SK-MEL-5 (cell line): Measurements from ENCODE around the gene BEAN1. TPM values are rescaled to one million over a fixed set of nuclear protein-coding genes. Genes with fewer than 3 reads are reported as not detected.

ENCODE experiments used
- DNase-seq: peaks from one replicate; pipeline ENCODE4 v3.0.0-alpha.2; 2016; ENCODE audit warnings: low read depth, low spot score
- in situ Hi-C: cut with HindIII; loops from 2 replicates; pipeline ENCODE4 v1.10.0; 2016; ENCODE audit warnings: low sequenced_read_pairs, high pct_unique_total_duplicates, low pct_unique_long_range_greater_than_20kb
- total RNA-seq: library from RNA; depleted of rRNA; stranded (reverse); fragments of >200 nt; shearing (Covaris generic); gene quantifications from 2 replicates; pipeline ENCODE4 v1.2.3, GENCODE V29; 2014

BEAN1 gene
- total RNA-seq, 1 experiment from 2014 or later = not detected

DNA sequence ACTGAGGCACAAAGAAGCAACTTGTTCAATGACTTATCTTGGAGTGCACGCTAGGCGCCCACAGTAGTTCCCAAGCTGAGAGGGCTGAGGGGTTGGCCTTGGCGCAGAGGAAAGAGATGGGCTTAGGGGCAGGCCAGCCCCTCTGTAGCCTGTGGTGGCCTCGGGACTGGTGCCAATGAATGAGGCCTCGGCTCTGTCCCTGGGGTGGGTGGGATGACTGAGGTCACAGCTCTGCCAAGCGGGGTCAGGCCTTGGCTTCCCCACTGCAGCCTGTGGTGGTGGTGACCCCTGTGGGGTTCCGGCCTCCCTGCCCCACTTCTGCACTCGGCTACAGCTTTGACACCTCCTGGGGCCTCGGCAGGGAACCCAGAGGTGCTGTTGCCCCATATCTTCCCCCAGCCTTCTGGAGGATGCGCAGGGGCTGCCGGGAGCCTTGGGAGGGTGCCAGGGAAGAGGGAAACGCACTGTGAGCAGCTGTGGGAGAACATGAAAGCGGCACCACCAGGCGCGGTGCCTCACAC, 46.0 kb downstream of the BEAN1 start:
- in situ Hi-C loops = no loop called here
- DNase-seq = no peak

DNA sequence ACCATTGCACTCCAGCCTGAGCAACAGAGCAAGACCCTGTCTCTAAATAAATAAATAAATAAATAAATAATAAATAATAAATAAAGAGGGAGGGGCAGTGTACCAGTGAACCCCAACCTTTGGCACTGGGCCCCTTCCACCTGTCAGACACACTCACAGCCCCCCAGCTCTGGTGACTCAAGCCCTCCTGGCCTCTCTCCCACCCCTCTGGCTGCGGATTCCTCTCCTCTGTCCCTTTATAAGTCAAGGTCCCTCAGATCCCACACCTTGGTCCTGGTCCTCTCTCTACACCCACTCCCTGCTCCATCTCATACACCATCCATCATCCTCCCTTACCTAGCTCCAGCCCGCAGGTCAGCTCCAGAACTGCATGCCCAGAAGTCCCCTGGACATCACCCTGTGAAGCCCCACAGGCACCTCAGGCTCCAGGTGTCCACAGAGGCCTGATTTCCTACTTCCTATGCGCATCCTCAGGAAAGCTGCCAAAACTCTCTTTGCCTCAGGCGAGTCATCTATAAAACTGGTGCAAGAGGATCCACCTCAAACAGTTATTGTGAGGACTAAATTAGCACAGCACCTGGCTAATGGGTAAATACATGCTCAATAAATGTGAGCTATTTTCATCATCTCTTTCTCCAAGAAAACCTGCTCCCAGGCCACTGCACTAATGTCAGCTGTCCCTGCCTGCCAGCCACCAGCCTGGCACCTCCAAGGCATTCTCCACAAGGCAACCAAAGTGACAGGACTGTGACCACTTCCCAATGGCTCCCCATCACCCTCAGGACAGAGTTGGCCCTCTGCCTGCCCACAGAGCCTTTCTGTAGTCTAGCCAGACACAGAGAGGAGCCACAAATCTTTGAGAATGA, 46.8 kb downstream of the BEAN1 start:
- in situ Hi-C loops = no loop called here
- no peak for DNase-seq

DNA sequence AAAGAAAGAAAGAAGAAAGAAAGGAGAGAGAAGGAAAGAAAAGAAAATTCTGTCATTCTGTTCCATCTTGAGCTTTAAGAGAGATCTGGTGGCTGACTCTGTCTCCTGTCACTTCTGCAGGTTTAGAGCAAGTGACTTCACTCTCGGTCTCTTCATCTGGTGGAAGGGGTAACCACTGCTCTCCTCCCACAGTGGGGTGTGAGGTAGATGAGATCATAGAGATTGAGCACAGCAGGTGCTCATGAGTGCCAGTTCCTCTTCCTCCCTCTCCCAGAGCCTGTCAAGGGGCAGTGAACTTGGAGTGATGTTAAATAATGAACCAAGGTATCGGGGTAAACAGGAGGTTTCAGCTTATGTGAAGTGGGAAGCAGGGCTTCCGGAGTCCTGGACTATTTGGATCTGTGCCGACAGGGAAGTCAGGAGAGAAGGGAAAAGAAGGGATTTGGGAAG, 47.7 kb downstream of the BEAN1 start:
- DNase-seq = no peak
- in situ Hi-C loops = no loop called here

DNA sequence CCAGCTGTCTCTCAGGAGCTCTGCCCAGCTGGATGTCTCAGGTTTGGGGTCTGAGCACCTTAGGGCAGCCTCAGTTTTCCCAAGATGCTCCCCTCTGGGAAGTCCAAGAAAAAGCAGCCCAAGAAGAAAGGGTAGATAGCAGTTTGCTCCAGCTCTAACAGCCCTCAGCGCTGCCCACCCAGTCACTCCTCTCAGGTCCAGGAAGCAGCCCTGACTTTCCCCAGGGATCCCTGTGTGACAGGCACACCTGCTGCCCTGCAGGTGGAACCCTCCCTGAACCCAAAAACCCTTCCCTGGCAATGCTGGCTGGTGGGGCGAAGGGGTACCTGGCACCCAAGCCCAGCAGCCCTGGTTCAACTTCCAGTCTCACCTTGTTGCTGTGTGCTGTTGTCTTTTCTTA, 48.1 kb downstream of the BEAN1 start:
- in situ Hi-C loops = no loop called here
- no peak for DNase-seq

DNA sequence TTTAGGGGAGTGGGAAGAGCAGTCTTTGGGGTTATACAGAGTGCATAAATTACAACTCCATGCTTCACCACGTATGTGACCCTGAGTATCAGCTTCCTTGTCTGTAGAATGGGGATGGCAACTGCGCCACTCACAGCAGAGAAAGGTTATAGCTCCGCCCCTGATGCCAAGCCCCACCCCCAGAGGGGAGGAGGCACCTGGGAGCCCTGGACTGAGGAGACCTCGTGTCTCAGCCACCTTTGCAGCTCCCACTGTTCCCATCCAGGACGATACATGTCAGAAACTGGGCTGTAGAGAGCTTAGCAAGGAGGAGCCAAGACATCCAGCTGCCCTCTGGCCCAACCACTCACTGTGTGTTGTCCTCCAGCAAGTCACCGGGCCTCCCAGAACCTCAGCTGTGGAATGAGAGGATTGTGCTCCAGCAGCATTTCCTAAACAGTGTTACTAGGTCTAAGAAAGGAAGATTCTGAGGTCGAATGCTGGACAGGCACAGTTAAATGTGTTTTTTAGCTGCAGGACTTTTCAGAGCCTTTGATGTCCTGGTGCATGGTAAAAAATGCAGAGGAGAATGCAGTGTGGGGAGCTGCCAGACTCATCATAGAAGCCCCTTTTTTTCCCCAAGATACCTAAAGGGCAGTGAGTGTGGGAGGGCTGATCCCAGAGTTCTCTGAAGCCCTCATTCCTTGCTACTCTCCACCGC, 49.4 kb downstream of the BEAN1 start:
- peak; percentile 43 for DNase-seq
- in situ Hi-C loops = no loop called here

DNA sequence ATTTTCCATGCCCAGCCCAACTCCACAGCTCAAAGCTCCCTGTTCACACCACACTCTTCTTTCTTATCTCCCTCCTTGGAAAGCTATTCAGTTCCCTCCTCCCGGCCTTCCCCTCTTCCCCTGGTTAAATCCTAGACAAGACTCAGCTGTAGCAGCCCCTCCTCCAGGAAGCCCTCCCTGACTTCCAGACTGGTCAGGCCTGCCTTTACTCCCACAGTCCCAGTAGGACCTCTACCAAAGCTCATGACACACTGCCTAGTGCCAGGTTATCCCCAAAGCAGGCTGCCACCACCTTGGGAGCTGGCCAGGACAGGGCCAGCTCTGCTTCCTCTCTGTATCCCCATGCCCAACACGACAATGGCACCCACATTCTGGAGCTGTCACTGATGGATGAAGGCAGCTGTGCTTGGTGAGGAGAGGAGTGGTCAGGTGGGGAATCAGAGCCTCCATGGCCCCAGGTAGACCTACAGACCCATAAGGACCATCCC, 50.0 kb downstream of the BEAN1 start:
- no peak for DNase-seq
- in situ Hi-C loops = no loop called here

DNA sequence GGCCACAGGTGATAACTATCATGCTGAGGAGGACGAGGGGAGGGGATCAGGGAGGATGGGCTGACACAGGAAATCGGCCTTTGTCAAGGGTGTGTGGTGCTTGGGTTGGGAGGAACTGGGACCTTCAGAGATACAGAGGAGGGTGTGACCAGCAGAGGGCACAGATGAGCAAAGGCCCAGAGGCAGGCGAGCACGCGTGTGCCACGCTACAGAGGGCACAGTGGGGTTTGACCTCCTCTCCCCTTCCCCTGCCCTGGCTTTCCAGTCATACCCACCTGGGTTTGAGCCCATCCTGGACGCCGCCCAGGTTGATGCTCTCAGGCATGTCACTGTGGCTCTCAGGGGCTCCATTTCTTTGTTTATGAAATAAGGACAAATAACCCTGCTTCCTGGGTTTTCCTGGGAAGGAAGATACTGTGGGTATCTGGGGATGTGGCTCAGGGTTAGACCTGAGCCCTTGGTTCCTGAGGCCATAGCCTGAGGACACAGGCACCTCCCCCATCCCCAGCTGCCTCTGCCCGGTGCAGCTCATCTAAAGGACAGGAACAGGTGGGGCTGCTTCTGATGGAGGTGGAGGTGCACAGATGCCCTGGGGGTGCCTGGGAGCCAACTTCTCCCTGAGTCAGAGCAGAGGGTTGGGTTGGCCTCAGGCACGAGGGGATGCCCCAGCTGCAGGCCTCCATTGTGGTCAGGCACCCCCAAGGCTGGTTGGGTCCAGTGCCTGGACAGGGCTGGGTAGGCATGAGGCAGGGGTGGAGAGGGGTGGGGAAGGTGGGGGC, 51.8 kb downstream of the BEAN1 start:
- in situ Hi-C loops = no loop called here
- peak; percentile 80 for DNase-seq

DNA sequence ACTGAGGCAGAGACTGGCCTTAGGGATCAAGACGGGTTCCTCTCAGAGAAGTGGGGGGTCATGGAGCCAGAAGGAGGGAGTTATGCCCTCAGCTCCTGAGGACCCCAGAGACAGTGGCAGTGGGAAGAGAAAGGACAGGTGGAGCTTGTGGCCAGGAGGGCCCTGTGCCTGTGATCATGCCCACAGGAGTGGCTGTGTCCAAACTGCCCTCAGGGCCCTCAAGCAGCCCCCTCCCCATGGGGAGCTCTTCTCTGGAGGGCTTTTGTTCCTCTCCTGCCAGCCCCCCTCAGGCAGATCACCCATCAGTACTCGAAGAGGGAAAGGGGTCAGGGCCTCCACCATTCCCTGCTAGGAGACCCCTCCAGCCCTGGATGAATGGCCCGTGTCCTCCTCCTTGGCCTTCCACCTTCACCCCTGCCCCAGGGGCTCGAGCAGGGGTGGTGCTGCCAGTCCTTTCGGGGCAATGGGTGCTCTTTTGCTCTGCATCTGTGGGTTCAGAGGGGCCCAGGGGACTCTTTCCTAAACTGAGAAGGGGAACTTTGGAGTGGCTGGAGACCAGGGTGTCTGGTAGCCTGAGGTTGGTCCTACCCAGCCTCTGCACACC, 52.7 kb downstream of the BEAN1 start:
- no peak for DNase-seq
- in situ Hi-C loops = no loop called here

DNA sequence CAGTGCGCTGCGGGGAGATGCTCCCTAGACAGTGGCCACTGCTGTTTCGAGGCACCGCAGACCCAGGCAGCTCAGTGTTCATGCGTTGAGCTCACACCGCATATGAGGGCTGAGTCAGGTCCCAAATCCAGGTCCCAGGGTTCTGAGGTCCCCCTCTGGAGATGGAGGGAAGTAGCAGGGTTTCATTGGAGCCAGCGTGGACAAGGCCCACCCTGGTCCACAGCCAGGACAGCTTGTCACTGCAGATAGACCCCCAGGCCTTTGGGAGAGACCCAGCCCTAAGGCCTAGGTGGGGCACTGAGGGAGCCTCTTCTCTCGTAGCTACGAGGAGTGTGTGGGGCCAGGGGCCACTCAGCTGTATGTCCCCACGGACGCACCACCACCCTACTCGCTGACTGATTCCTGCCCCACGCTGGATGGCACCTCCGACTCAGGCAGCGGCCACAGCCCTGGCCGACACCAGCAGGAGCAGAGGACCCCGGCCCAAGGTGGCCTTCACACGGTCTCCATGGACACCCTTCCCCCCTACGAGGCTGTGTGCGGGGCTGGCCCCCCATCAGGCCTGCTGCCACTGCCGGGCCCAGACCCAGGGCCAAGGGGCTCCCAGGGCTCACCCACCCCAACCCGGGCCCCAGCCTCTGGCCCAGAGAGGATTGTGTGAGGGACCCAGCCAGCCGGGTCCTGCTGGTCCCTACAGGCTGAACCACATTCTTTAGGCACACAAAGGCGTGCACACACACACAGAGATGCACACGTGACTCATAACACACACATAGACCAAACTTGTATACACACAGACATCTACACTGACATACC, 53.4 kb downstream of the BEAN1 start:
- DNase-seq = no peak
- in situ Hi-C loops = no loop called here

DNA sequence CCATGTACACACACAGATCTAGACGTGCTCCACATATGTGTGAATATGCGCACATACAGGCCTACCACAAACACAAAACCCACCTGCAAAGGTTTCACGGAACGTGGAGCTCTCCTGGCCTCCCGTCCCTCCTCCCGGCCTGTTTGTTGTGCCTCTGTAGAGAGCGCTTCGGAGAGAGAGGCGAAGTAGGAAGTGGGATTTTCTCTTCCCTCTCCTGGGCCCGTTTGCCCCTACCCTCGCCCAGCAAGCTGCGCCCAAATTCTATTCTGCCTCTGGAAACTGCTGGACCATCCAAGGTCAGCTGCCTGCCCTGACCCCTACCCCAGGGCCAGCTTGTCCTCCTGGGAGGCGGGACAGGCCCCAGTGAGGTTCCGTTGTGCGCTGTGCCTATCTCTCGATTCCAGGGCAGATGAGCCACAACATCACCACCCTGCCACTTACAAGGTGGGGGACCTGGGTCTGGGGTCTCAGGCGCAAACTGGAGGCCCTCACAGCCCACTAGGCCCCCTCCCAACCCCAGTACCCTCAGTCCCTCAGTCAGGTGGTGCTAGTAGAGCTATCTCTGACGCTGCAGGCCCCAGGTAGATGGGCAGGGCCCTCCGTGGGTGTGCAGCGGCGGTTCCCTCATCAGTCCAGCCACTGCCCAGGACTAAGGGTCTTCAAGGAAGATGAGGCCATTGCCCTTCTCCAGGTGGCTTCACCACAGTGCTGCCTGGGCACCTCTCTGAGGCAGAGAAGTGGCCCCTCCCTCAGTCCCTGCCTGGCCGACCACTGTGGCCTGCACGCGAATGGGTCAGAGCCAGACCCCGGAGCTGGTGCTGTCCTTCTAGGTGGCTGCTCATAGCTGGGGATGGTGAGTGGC, 54.2 kb downstream of the BEAN1 start:
- in situ Hi-C loops = no loop called here
- DNase-seq = no peak

DNA sequence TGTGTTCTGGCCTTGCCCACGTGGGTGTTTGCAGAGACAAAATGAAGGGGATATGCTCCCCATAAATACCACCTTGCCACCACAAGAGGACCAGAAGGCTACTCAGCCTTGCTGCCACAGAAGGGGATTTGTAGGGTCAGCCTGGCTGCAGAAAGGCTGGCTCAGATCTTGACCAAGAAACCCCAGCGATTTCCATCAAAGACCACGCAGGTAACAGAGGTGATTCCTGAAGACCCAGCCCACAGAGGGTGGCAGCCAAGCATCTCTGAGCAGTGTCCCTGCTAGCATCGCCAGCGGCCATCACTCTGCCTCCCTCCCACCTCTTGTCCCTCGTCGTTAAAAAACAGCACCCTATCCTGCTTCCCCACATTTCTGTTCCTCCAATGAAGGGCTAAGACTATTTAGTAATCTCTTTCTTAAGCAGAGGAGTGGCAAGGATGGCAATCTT, 54.9 kb downstream of the BEAN1 start:
- in situ Hi-C loops = no loop called here
- DNase-seq = no peak

DNA sequence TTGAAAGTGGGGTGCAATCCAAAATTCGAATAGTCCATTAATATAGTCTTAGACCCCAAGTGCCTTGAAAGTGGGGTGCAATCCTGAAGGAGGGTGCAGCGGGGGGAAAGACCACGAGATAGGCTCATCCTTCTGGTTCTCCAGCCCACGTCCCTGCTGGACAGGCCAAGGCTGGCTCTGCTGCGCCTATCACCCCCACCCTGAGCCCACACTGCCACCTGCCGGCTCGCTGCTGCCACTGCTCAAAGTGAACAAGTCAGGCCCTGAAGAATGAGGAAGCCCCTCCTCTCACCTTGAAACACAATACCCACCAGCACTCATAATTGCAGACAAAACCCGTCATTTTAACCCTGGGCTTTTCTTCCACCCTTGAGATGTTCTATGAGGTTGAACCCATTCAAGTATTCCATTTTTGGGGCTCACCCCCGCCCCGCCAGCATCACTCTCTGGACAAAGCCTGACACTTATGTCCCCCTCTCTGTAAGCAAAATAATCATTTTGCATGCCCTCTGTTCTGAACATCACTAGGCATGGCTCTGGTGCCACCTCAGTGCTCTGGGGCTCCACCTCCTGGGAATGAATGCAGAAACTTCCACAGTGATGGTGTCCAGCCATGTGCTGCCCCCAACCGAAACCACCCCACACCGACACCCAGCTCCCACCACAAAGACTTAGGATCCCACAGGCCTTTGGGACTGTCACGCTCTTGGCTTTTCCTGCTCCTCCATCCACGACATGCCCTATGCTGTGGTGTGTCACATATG, 56.8 kb downstream of the BEAN1 start:
- peak; percentile 79 for DNase-seq
- in situ Hi-C loops = no loop called here

DNA sequence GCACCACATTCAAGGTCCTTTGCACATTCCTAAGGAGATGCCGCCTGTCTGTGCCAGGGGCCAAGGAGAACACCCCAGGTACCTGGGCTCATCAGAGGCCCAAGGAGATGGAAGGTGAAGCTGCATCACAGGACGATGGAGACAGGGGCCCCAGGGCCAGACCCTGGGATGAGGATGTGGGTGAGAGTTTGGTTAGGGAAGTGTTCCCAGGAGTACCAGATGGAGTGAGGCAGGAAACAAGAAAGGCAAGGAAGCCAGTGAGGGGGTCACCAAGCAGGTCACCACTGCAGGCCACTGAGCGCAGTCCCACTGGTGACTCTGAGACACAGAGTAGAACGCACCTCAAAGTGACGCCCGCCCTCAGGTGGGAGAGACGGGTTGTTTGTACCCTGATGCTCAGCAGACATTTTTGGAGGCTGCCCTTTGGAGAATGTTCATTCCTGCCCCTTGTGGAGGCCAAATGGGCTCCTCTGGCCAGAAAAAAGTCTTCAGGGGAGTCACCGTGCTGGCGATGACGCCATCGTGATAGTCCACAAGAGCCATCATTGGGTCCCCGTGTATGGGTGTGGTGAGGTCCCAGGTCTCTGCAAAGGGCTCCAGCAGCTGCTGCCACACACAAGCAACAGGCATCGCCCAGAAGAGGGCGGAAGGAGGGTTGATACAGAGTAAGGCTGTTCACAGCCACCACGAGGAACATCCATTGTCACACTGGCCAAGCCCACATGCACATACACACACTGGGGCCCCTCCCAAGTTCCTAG, 57.5 kb downstream of the BEAN1 start:
- DNase-seq = peak; percentile 30
- in situ Hi-C loops = no loop called here

DNA sequence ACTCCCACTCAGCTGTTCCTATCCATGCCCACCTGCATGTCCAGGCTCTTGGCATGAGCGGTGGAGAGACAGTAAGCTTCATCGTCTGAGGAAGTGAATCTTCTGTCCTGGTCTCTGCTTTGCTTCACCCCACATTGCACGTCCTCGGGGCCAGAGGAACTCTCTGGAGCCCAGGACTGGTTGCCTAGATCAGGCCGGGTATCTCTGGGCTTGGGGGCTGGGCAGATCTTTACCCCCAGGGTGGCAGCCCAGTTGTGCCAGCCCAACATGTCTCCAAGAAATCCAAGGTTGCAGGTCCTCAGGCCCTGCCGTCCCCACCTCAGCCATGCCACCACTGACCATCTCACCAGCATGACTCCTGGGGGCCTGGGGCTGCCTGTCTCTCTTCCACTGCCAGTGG, 58.3 kb downstream of the BEAN1 start:
- in situ Hi-C loops = no loop called here
- no peak for DNase-seq
